GM18870 (cell line): ENCODE results near the gene SORCS2.

ENCODE experiments used
- ATAC-seq: cut with Tn5 transposase; IDR thresholded peaks from one replicate; pipeline ENCODE4 v1.9.1; 2021; ENCODE audit warnings: moderate library complexity; ENCODE audit not compliant: unreplicated experiment

SORCS2 gene

GRCh38 chr4:7422151-7422897, 230.0 kb downstream of the SORCS2 start:
- no peak for ATAC-seq

DNA sequence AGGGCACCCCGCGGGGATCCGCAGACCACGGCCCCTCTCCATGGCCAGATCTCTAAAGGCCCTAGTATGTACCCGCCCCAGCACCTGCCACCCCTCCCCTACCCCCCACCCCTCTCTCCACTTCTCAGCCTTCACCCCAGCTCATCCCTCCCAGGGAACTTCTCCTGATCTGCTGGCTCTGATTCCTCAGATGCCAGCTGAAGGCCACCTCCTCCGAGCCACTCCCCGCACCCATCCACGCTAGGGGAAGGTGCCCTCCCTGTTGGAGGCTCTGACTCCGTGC, 230.5 kb downstream of the SORCS2 start:
- ATAC-seq = no peak

DNA sequence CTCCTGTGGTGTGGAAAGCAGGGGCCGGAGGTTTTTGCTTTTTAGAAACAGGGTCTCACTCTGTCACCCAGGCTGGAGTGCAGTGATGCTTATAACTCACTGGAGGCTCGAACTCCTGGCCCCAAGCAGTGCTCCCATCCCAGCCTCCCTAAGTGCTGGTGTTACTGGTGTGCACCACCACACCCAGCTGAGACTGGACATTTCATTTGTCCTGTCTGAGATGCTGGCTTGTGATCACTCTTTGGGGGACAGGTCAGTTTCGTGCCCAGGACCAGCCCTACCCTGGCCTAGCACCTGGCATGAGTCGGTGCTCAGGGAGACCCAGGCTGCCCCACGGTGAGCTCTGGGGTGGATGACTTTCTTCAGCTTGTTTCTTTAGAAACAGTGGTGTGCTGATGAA, 231.1 kb downstream of the SORCS2 start:
- no peak for ATAC-seq

DNA sequence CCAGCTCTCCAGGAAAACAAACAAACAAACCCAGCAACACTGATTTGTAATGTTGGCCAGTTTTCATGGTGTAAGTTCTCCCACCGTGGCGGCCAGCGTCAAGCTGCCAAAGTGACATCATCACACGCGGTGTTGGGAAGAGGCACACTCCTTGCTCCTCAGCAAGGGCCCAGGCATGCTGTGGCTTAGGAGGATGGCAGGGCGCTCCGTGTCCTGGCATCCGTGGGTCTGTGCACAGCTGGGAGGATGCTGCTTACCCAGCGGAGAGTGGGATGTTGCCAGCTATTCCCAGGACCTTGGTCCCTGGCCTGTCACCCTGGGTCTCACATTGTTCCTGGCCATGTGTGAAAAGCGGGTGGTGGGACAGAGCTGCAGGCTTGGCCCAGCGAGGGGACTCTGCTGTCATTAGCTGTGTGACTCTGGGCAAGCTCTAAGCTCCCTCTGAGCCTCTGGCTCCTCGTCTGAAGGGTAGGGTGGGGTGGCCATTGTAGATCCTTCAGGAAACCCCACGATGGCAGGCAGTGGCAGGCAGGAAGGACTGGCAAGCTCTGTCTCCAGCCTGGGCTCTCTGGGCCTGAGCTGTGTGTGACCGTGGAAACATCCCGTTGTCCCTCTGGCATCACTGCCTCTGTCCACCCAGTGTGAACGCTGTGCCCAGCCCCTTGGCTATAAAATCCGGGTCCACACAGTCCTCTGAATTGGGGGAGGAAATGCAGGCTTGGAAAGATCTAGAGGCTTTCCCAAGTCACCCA, 231.6 kb downstream of the SORCS2 start:
- ATAC-seq = no peak

GRCh38 chr4:7424553-7425111, 232.3 kb downstream of the SORCS2 start:
- no peak for ATAC-seq

GRCh38 chr4:7425124-7425523, 232.8 kb downstream of the SORCS2 start:
- ATAC-seq = no peak

- ATAC-seq = no peak
Observed at GRCh38 chr4:7425591-7426468, 233.5 kb downstream of the SORCS2 start.

GRCh38 chr4:7426525-7427171, 234.3 kb downstream of the SORCS2 start:
- no peak for ATAC-seq

DNA sequence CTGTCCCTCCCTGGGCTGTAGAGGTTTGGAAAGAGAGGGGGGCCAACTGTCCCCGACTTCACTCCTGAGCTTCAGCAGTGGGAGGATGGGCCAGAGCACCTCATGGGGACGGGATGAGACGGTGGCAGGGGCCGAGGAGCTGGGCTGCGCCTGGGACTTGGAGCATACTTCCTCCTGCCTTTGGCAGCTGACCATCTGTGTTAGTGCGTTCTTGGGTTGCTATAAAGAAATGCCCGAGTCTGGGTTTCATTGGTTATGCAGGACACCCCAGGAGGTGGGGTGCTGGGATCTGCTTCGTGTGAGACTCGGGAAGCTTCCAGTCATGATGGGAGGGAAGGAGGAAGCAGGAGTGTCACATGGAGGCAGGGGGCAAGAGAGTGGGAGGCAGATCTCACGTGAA, 235.0 kb downstream of the SORCS2 start:
- ATAC-seq = no peak

- no peak for ATAC-seq
Observed at GRCh38 chr4:7427831-7428260, 235.5 kb downstream of the SORCS2 start.

GRCh38 chr4:7428261-7429068, 236.1 kb downstream of the SORCS2 start:
- no peak for ATAC-seq

- ATAC-seq = no peak
Observed at GRCh38 chr4:7429069-7429416, 236.7 kb downstream of the SORCS2 start.

- no peak for ATAC-seq
Observed at GRCh38 chr4:7429601-7430078, 237.3 kb downstream of the SORCS2 start.

GRCh38 chr4:7430368-7430964, 238.1 kb downstream of the SORCS2 start:
- ATAC-seq = no peak

GRCh38 chr4:7430965-7431695, 238.8 kb downstream of the SORCS2 start:
- ATAC-seq = no peak

GRCh38 chr4:7431696-7432530, 239.6 kb downstream of the SORCS2 start:
- ATAC-seq = no peak

GRCh38 chr4:7432531-7433375, 240.4 kb downstream of the SORCS2 start:
- no peak for ATAC-seq
